Psoas muscle (tissue), 8 donors: ENCODE measurements around the gene MAST2. TPM values are rescaled to one million over a fixed set of nuclear protein-coding genes. Genes with fewer than 3 reads are reported as not detected.
A peak's percentile ranks its signal among the peaks of the same experiment; 100 is the strongest.
"Not testable (repeated sequence)": the region's sequence is repeated elsewhere in the genome, so short reads cannot be mapped to it uniquely, and the experiment has no call there.

Experiments
- ATAC-seq, 4 donors: fragments of 200-7000 bp; cut with Tn5 transposase; one replicate each; pipeline ENCODE4 v1.9.1; 2020; ENCODE audit warnings: moderate library complexity in 3 of 4, mild to moderate bottlenecking in 2 of 4
- DNase-seq, 2 donors: peaks; one replicate each; pipeline ENCODE4 v3.0.0-alpha.2; 2020
- H3K27ac ChIP-seq: fragments of 200-600 bp; one replicate; pipeline ENCODE4 v1.8.0; 2022
- H3K27me3 ChIP-seq, 3 donors: fragments of 200-600 bp in 1 of 3; one replicate each; pipeline versions ENCODE4 v1.6.1 to v1.8.0; 2013 to 2022; ENCODE audit warnings: low read length in 2 of 3, mild to moderate bottlenecking in 2 of 3, moderate library complexity in 1 of 3; ENCODE audit not compliant: insufficient read depth in 3 of 3
- H3K36me3 ChIP-seq, 2 donors: fragments of 200-600 bp in 1 of 2; one replicate each; pipeline versions ENCODE4 v1.6.1 to v1.8.0; 2013 to 2022; ENCODE audit warnings: low read depth in 1 of 2, mild to moderate bottlenecking in 1 of 2, moderate library complexity in 1 of 2; ENCODE audit not compliant: insufficient read depth in 1 of 2
- H3K4me1 ChIP-seq: fragments of 200-600 bp; one replicate; pipeline ENCODE4 v1.8.0; 2022
- H3K4me3 ChIP-seq: fragments of 200-600 bp; one replicate; pipeline ENCODE4 v1.8.0; 2022; ENCODE audit warnings: mild to moderate bottlenecking
- H3K9me3 ChIP-seq: fragments of 200-600 bp; one replicate; pipeline ENCODE4 v1.8.0; 2022
- CTCF ChIP-seq: fragments of 200-600 bp; IDR thresholded peaks from one replicate; pipeline ENCODE4 v1.8.0; 2022; ENCODE audit warnings: antibody characterized with exemption
- WGBS, 3 donors: extraction: QIAGEN DNeasy Blood & Tissue Kit; methylation state at CpG; one replicate each; pipeline versions ENCODE4 v1.1.6 to v1.1.7; 2013; 5-methylcytosine and 5-hydroxymethylcytosine counted together
- intact Hi-C, 2 donors: fragments of 100-400 bp; cut with DNase I; formaldehyde crosslinking; loops; one replicate each; pipeline versions ENCODE4 v1.11.0 to v1.14.2; 2022
- polyA plus RNA-seq, 3 donors: library from polyadenylated mRNA; stranded (reverse); fragments of 200-250 nt; gene quantifications; one replicate each; pipeline ENCODE4 v1.2.3, GENCODE V29; 2013
- total RNA-seq, 4 donors: library from RNA; stranded (reverse); fragmentation: NEBNext Ultra II Directional in 2 of 4; extraction: Animal tissue kit (Norgen Biotek cat#: 25700) in 2 of 4; gene quantifications; one replicate each; pipeline versions ENCODE4 v1.2.1 to v1.2.4, GENCODE V29; 2021 to 2023
- donor health status: healthy with polysubstance abuse.
- donor health status: DM: no; HTN: no; CAD: no; lungs with moderate emphysema.
- donor health status: Bipolar disorder and iron deficiency.
- donor health status: healthy.
- donor health status: DM: yes; HTN: yes; CAD: no.
- donor health status: DM: no; HTN: no; CAD: no.
- donor health status: DM: no; HTN: no; CAD: no.
- donor health status: DM: yes; HTN: yes; CAD: no.

MAST2 gene
- total and polyA plus RNA-seq, 7 donors: 97.8 to 266 (median 159) TPM

- peaks cover 0 to 59% of the 10 kb centered on the region in 2 donors for H3K36me3 ChIP-seq
- peaks cover 2% of the 10 kb centered on the region for H3K9me3 ChIP-seq
- H3K4me3 ChIP-seq: no peak overlapping the region
- intact Hi-C loops: no loop called here
- peak overlapping the region; percentile 25 for H3K27ac ChIP-seq
- DNase-seq (no peak), ATAC-seq (no peak)
- H3K4me1 ChIP-seq: peaks cover 32% of the 10 kb centered on the region
- TF ChIP-seq CTCF: no peak
- 90 to 92% (median 90%) methylated on average over 1 of the region's 1 CpG for whole genome bisulfite sequencing, 3 donors
- H3K27me3 ChIP-seq: no peaks in the 10 kb centered on the region
Observed at GRCh38 chr1:45942411-45942810, 139.0 kb downstream of the MAST2 start.

GRCh38 chr1:45943185-45943584 lies 139.8 kb downstream of the MAST2 start:
- Histone ChIP-seq H3K27me3 (no peaks in the 10 kb centered on the region), H3K4me3 (no peak overlapping the region), H3K4me1 (peaks cover 32% of the 10 kb centered on the region), H3K9me3 (peaks cover 9% of the 10 kb centered on the region), H3K27ac (no peak overlapping the region), H3K36me3 (peaks cover 0 to 61% of the 10 kb centered on the region in 2 donors)
- WGBS, 3 donors: 52 to 63% (median 62%) methylated on average over 1 of the region's 1 CpG
- intact Hi-C loops: no loop called here
- TF ChIP-seq CTCF: no peak
- ATAC-seq (no peak), DNase-seq (no peak)

- Histone ChIP-seq H3K4me1 (peaks cover 32% of the 10 kb centered on the region), H3K36me3 (peaks cover 4 to 79% of the 10 kb centered on the region in 2 donors), H3K4me3 (no peak overlapping the region), H3K27me3 (no peaks in the 10 kb centered on the region), H3K9me3 (peaks cover 13% of the 10 kb centered on the region), H3K27ac (peak overlapping the region; percentile 46)
- no peak for ATAC-seq
- no peak for TF ChIP-seq CTCF
- 20 to 55% (median 48%) methylated on average over 2 of the region's 2 CpGs for WGBS, 3 donors
- intact Hi-C loops: no loop called here
- no peak for DNase-seq
Observed at GRCh38 chr1:45945426-45945825, 142.0 kb downstream of the MAST2 start.

GRCh38 chr1:45949462-45949861 lies 146.1 kb downstream of the MAST2 start:
- H3K27me3 ChIP-seq, ATAC-seq, H3K4me3 ChIP-seq, intact Hi-C loops, DNase-seq: not testable (repeated sequence)
- H3K27ac ChIP-seq: peak overlapping the region; percentile 90
- 67 to 83% (median 69%) methylated on average over 2 of the region's 2 CpGs for WGBS, 3 donors
- peaks cover 43% of the 10 kb centered on the region for H3K4me1 ChIP-seq
- peaks cover 5 to 65% of the 10 kb centered on the region in 2 donors for H3K36me3 ChIP-seq
- peaks cover 13% of the 10 kb centered on the region for H3K9me3 ChIP-seq

- intact Hi-C loops: no loop called here
- peaks cover 56% of the 10 kb centered on the region for H3K4me1 ChIP-seq
- H3K36me3 ChIP-seq: peaks cover 5 to 41% of the 10 kb centered on the region in 2 donors
- H3K4me3 ChIP-seq: no peak overlapping the region
- 50 to 69% (median 54%) methylated on average over 2 of the region's 2 CpGs for WGBS, 3 donors
- peaks cover 13% of the 10 kb centered on the region for H3K9me3 ChIP-seq
- H3K27me3 ChIP-seq: no peaks in the 10 kb centered on the region
- TF ChIP-seq CTCF: no peak
- DNase-seq (no peak), ATAC-seq (no peak)
- H3K27ac ChIP-seq: peak overlapping the region; percentile 90
Observed at GRCh38 chr1:45952072-45952471, 148.7 kb downstream of the MAST2 start.
